Endothelial cell of umbilical vein (primary cell): Measurements from ENCODE around the gene SPPL3.

Experiments used
- MAX ChIP-seq: IDR thresholded peaks from 2 replicates; pipeline ENCODE4 v1.6.1; 2011; ENCODE audit not compliant: insufficient read depth, insufficient read length
- POLR2A ChIP-seq: IDR thresholded peaks from 2 replicates; pipeline ENCODE4 v1.6.1; 2012; ENCODE audit warnings: low read depth, mild to moderate bottlenecking, control low read depth, low read length

- TF ChIP-seq MAX (no peak), POLR2A (no peak)
Measured at GRCh38 chr12:120755269-120755668, 148.9 kb downstream of the SPPL3 start.
